A549 (cell line): ENCODE data around the gene ITGA11. TPM values are rescaled to one million over a fixed set of nuclear protein-coding genes. Genes with fewer than 3 reads are reported as not detected.

ENCODE experiments used
- ATAC-seq, 2 experiments: fragments of 200-7000 bp in 1 of 2; fragments of >200 bp in 1 of 2; cut with Nextera tagmentation in 1 of 2; cut with Tn5 transposase in 1 of 2; 3 replicates each; pipeline versions ENCODE4 v1.8.0 to v1.9.1; 2018 to 2020; ENCODE audit warnings: mild to moderate bottlenecking in 1 of 2, moderate library complexity in 1 of 2
- CTCF ChIA-PET: fragments of 300-600 bp; sonication (Branson Sonifier 250); formaldehyde crosslinking; extraction: SDS; loops from one replicate; lab custom pipeline; 2021; ENCODE audit warnings: antibody characterized with exemption, inconsistent platforms; lab: Yijun Ruan, JAX
- POLR2A ChIA-PET: fragments of 350-600 bp; formaldehyde crosslinking; extraction: SDS; loops from one replicate; lab custom pipeline; 2021; ENCODE audit warnings: antibody characterized with exemption, inconsistent platforms; lab: Yijun Ruan, JAX
- DNase-seq, 2 experiments: peaks; one replicate each; pipeline versions ENCODE4 v3.0.0 to v3.0.0-alpha.2; 2011 to 2016; ENCODE audit warnings: low read depth in 1 of 2, low spot score in 1 of 2
- FAIRE-seq: peaks from 2 replicates; lab custom pipeline; 2011; peaks lifted over from hg19 to GRCh38; lab: Jason Lieb, UNC
- H3K27ac ChIP-seq, 2 experiments: fragments of >200 bp; sonication (Bioruptor Twin); formaldehyde crosslinking; 3 replicates each; pipeline ENCODE4 v1.5.1; 2016 to 2017
- H3K4me1 ChIP-seq: fragments of >200 bp; sonication (Bioruptor Twin); formaldehyde crosslinking; 3 replicates; pipeline ENCODE4 v1.6.1; 2016
- H3K4me2 ChIP-seq: fragments of >200 bp; sonication (Bioruptor Twin); formaldehyde crosslinking; 3 replicates; pipeline ENCODE4 v1.6.1; 2016
- H3K4me3 ChIP-seq: fragments of >200 bp; sonication (Bioruptor Twin); formaldehyde crosslinking; 3 replicates; pipeline ENCODE4 v1.5.1; 2016
- H3K9me3 ChIP-seq: fragments of >200 bp; sonication (Bioruptor Twin); formaldehyde crosslinking; 3 replicates; pipeline ENCODE4 v1.6.1; 2016
- BHLHE40 ChIP-seq: IDR thresholded peaks from 2 replicates; pipeline ENCODE4 v1.6.1; 2012; ENCODE audit warnings: low read depth, low read length, inconsistent platforms
- CBX8 ChIP-seq: fragments of 200-600 bp; sonication (generic); IDR thresholded peaks from 2 replicates; pipeline ENCODE4 v1.6.1; 2016
- CEBPB ChIP-seq, 2 experiments: fragments of >200 bp in 1 of 2; sonication (Bioruptor Twin) in 1 of 2; formaldehyde crosslinking in 1 of 2; IDR thresholded peaks; 2 replicates each; pipeline ENCODE4 v1.6.1; 2012 to 2016
- CHD4 ChIP-seq: fragments of 200-600 bp; sonication (generic); IDR thresholded peaks from 2 replicates; pipeline ENCODE4 v1.6.1; 2016; ENCODE audit warnings: antibody characterized with exemption, mild to moderate bottlenecking, borderline replicate concordance
- EHMT2 ChIP-seq: fragments of 200-600 bp; sonication (generic); IDR thresholded peaks from 2 replicates; pipeline ENCODE4 v1.6.1; 2016; ENCODE audit warnings: antibody characterized with exemption, low read depth, mild to moderate bottlenecking, moderate library complexity
- EP300 ChIP-seq, 2 experiments: fragments of >200 bp; sonication (Bioruptor Twin); formaldehyde crosslinking; IDR thresholded peaks; 2 replicates in 1 of 2; 3 replicates in 1 of 2; pipeline ENCODE4 v1.6.1; 2016 to 2017
- ESRRA ChIP-seq: fragments of 150-350 bp; IDR thresholded peaks from 2 replicates; pipeline ENCODE4 v1.6.1; 2014; ENCODE audit warnings: mild to moderate bottlenecking, low read length, borderline replicate concordance
- HDAC2 ChIP-seq: fragments of 200-600 bp; sonication (generic); IDR thresholded peaks from 2 replicates; pipeline ENCODE4 v1.6.1; 2016
- HOXA7 ChIP-seq: fragments of 250-450 bp; sonication (Bioruptor Pico); IDR thresholded peaks from 2 replicates; pipeline ENCODE4 v1.5.0; 2020; ENCODE audit warnings: mild to moderate bottlenecking, moderate library complexity
- HOXB5 ChIP-seq: fragments of 250-450 bp; sonication (Bioruptor Pico); IDR thresholded peaks from 2 replicates; pipeline ENCODE4 v1.5.0; 2020; ENCODE audit warnings: mild to moderate bottlenecking, moderate library complexity
- JUN ChIP-seq, 2 experiments: fragments of >200 bp; sonication (Bioruptor Twin); formaldehyde crosslinking; IDR thresholded peaks; 2 replicates in 1 of 2; 3 replicates in 1 of 2; pipeline ENCODE4 v1.6.1; 2016 to 2017
- KDM1A ChIP-seq: fragments of 200-600 bp; sonication (generic); IDR thresholded peaks from 2 replicates; pipeline ENCODE4 v1.6.1; 2016; ENCODE audit warnings: low read depth, mild to moderate bottlenecking
- KDM5A ChIP-seq: fragments of 200-600 bp; sonication (generic); IDR thresholded peaks from 2 replicates; pipeline ENCODE4 v1.6.1; 2016; ENCODE audit warnings: antibody characterized with exemption, mild to moderate bottlenecking
- MAFK ChIP-seq: fragments of 450-650 bp; IDR thresholded peaks from 2 replicates; pipeline ENCODE4 v1.6.1; 2014; ENCODE audit not compliant: partially characterized antibody
- MAZ ChIP-seq: fragments of 150-350 bp; IDR thresholded peaks from 2 replicates; pipeline ENCODE4 v1.6.1; 2014; ENCODE audit warnings: antibody characterized with exemption, low read depth, low read length, borderline replicate concordance
- NFE2L2 ChIP-seq: fragments of 150-350 bp; conservative IDR thresholded peaks from 2 replicates; pipeline ENCODE4 v1.6.1; 2014; ENCODE audit warnings: low read length
- NPAS2 ChIP-seq: fragments of 250-450 bp; sonication (Bioruptor Pico); IDR thresholded peaks from 2 replicates; pipeline ENCODE4 v1.8.0; 2022; ENCODE audit warnings: mild to moderate bottlenecking, moderate library complexity, borderline replicate concordance
- NR3C1 ChIP-seq: fragments of >200 bp; sonication (Bioruptor Twin); formaldehyde crosslinking; IDR thresholded peaks from 3 replicates; pipeline ENCODE4 v1.6.1; 2017
- POLR2AphosphoS2 ChIP-seq: conservative IDR thresholded peaks from 2 replicates; pipeline ENCODE4 v1.6.1; 2012; ENCODE audit warnings: low read length, improper control_type of control experiment, inconsistent platforms
- RAD21 ChIP-seq, 2 experiments: fragments of >200 bp in 1 of 2; sonication (Bioruptor Twin) in 1 of 2; formaldehyde crosslinking in 1 of 2; IDR thresholded peaks in 1 of 2; conservative IDR thresholded peaks in 1 of 2; 2 replicates in 1 of 2; 3 replicates in 1 of 2; pipeline ENCODE4 v1.6.1; 2012 to 2018; ENCODE audit warnings: inconsistent platforms in 1 of 2
- RCOR1 ChIP-seq: fragments of 150-350 bp; IDR thresholded peaks from 2 replicates; pipeline ENCODE4 v1.6.1; 2014; ENCODE audit warnings: antibody characterized with exemption, low read length, low read depth
- ZSCAN20 ChIP-seq: fragments of 250-450 bp; sonication (Bioruptor Pico); IDR thresholded peaks from 2 replicates; pipeline ENCODE4 v1.8.0; 2022; ENCODE audit warnings: mild to moderate bottlenecking, moderate library complexity
- WGBS: methylation state at CpG from one replicate; pipeline ENCODE4 v1.1.6; 2017; ENCODE audit errors: missing lambda C conversion rate; 5-methylcytosine and 5-hydroxymethylcytosine counted together
- polyA plus RNA-seq, 4 experiments: library from polyadenylated mRNA; depleted of rRNA in 3 of 4; stranded (reverse); fragments of >200 nt; fragmentation: RNase III in 1 of 4; extraction: RNeasy Plus Mini Kit Qiagen cat#74134 plus additional on column Dnase treatment in 1 of 4; gene quantifications; 2 replicates in 3 of 4; 3 replicates in 1 of 4; pipeline ENCODE4 v1.2.3, GENCODE V29; 2011 to 2017
- TF ChIP-seq, protein P1 (sequence below): fragments of 450-650 bp; IDR thresholded peaks from 2 replicates; pipeline ENCODE4 v1.6.1; 2014; ENCODE audit warnings: antibody characterized with exemption
- TF ChIP-seq, protein P2 (sequence below): fragments of 150-350 bp; IDR thresholded peaks from 2 replicates; pipeline ENCODE4 v1.6.1; 2014; ENCODE audit warnings: low read depth, mild to moderate bottlenecking, low read length
- TF ChIP-seq, protein P3 (sequence below): IDR thresholded peaks from 2 replicates; pipeline ENCODE4 v1.6.1; 2012
- TF ChIP-seq, protein P4 (sequence below): fragments of 250-450 bp; sonication (Bioruptor Pico); IDR thresholded peaks from 2 replicates; pipeline ENCODE4 v1.5.0; 2020; ENCODE audit warnings: low read depth, mild to moderate bottlenecking, moderate library complexity
- TF ChIP-seq, protein P5 (sequence below): fragments of >200 bp; sonication (Bioruptor Twin); formaldehyde crosslinking; IDR thresholded peaks from 2 replicates; pipeline ENCODE4 v1.6.1; 2016

ITGA11 gene
- polyA plus RNA-seq, 2 of the 4 experiments (the other 2 are of a cell fraction) = 8.3 to 17.2 TPM

DNA sequence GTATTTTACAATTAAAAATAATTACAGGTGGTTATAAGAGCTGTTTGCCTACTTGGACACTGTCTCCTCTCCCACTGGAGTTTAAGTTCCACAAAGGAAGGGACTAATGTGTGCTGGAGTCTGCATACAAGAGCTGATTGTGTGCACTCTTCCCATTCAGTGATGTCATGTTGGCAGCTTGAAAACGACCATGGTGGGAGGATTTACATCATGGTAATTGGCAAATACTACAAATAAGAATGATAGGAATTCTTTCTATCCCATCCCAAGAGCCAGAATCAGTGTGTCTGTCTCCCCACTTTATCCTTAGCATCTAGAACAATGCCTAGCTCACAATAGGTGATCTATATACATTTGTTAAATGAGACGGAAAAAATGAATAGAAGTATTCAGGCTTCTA, 14.1 kb downstream of the ITGA11 start:
- FAIRE-seq (peak; percentile 28), ATAC-seq (no peak), DNase-seq (no peak)
- peaks cover 52% of the 10 kb centered on the region for H3K4me1 ChIP-seq
- ChIA-PET POLR2A (interaction anchor here (0.6 kb wide), 1 partner anchor 147 kb away, joined by 4 read pairs; no protein-coding TSS in a partner anchor), CTCF (interaction anchor here (0.8 to 2.2 kb wide), 6 partner anchors 8 to 142 kb away, joined by 3 to 7 read pairs (median 4); no protein-coding TSS in a partner anchor)
- H3K4me2 ChIP-seq = peak overlapping the region; percentile 67; the same call in 2 of the 3 replicates
- H3K4me3 ChIP-seq = no peak overlapping the region
- H3K27ac ChIP-seq = peak overlapping the region; percentile 16 to 82; a peak in 3 of 6 replicates
- TF ChIP-seq EP300 (IDR thresholded peaks at IDR 0.05) = no peak
- no peak for TF ChIP-seq HOXB5 (CRISPR knock-in tag)
- no peak for TF ChIP-seq ESRRA
- no peak for TF ChIP-seq ZSCAN20 (CRISPR knock-in tag)
- TF ChIP-seq, protein P1, sequence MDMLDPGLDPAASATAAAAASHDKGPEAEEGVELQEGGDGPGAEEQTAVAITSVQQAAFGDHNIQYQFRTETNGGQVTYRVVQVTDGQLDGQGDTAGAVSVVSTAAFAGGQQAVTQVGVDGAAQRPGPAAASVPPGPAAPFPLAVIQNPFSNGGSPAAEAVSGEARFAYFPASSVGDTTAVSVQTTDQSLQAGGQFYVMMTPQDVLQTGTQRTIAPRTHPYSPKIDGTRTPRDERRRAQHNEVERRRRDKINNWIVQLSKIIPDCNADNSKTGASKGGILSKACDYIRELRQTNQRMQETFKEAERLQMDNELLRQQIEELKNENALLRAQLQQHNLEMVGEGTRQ = no peak
- TF ChIP-seq POLR2AphosphoS2 = no peak
- TF ChIP-seq, all 56 proteins: peak for 0
- H3K9me3 ChIP-seq = no peaks in the 10 kb centered on the region
- WGBS = 58% methylated on average over 2 of the region's 2 CpGs

DNA sequence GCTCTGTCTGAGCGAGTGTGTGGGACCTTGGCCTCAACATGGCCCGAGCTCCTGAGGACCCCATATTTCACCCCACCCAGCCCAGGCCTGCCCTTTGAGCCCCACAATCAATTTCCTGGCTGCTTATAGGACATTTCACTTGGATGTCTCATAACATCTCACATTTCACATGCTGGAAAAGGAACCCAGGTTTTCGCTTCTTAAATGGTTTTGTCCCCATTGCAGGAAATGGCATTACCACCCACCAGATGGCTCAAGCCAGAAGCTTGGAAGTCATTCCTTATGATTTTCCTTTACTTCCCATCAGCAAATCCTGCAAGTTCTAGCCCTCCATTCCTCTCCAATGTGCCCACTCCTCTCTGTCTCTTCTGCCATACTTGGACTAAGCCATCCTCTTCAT, 14.9 kb downstream of the ITGA11 start:
- 66% methylated on average over 3 of the region's 3 CpGs for WGBS
- no peaks in the 10 kb centered on the region for H3K9me3 ChIP-seq
- peak overlapping the region in 1 of 2 experiments; percentile 27; a peak in 2 of 6 replicates for H3K27ac ChIP-seq
- no peak for ATAC-seq
- no peak for TF ChIP-seq BHLHE40
- TF ChIP-seq RAD21 (conservative IDR thresholded peaks at IDR 0.05 in 1 of 2, IDR thresholded peaks at IDR 0.05 in 1 of 2) = no peak
- TF ChIP-seq RCOR1 = no peak
- no peak for TF ChIP-seq EHMT2
- TF ChIP-seq, protein P2, sequence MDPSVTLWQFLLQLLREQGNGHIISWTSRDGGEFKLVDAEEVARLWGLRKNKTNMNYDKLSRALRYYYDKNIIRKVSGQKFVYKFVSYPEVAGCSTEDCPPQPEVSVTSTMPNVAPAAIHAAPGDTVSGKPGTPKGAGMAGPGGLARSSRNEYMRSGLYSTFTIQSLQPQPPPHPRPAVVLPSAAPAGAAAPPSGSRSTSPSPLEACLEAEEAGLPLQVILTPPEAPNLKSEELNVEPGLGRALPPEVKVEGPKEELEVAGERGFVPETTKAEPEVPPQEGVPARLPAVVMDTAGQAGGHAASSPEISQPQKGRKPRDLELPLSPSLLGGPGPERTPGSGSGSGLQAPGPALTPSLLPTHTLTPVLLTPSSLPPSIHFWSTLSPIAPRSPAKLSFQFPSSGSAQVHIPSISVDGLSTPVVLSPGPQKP = no peak
- TF ChIP-seq HOXB5 (CRISPR knock-in tag) = no peak
- TF ChIP-seq NR3C1 = no peak
- no peak for TF ChIP-seq EP300 (IDR thresholded peaks at IDR 0.05)
- no peak for TF ChIP-seq CHD4
- no peak for TF ChIP-seq MAZ
- TF ChIP-seq CBX8 = no peak
- TF ChIP-seq NFE2L2 = no peak
- no peak for TF ChIP-seq KDM5A
- TF ChIP-seq, protein P3, sequence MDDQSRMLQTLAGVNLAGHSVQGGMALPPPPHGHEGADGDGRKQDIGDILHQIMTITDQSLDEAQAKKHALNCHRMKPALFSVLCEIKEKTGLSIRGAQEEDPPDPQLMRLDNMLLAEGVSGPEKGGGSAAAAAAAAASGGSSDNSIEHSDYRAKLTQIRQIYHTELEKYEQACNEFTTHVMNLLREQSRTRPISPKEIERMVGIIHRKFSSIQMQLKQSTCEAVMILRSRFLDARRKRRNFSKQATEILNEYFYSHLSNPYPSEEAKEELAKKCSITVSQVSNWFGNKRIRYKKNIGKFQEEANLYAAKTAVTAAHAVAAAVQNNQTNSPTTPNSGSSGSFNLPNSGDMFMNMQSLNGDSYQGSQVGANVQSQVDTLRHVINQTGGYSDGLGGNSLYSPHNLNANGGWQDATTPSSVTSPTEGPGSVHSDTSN = no peak
- TF ChIP-seq HDAC2 = no peak
- no peak for TF ChIP-seq NPAS2 (CRISPR knock-in tag)
- no peak for TF ChIP-seq CEBPB (IDR thresholded peaks at IDR 0.05)
- ChIA-PET POLR2A (interaction anchor here (0.6 kb wide), 1 partner anchor 147 kb away, joined by 4 read pairs; no protein-coding TSS in a partner anchor), CTCF (interaction anchor here (0.7 to 2.2 kb wide), 9 partner anchors 9 to 220 kb away, joined by 3 to 7 read pairs (median 3); partner anchors contain the start of gene ITGA11)
- no peak overlapping the region for H3K4me3 ChIP-seq
- DNase-seq = no peak
- H3K4me1 ChIP-seq = peaks cover 50% of the 10 kb centered on the region
- peak; percentile 7 for FAIRE-seq
- H3K4me2 ChIP-seq = no peak overlapping the region

DNA sequence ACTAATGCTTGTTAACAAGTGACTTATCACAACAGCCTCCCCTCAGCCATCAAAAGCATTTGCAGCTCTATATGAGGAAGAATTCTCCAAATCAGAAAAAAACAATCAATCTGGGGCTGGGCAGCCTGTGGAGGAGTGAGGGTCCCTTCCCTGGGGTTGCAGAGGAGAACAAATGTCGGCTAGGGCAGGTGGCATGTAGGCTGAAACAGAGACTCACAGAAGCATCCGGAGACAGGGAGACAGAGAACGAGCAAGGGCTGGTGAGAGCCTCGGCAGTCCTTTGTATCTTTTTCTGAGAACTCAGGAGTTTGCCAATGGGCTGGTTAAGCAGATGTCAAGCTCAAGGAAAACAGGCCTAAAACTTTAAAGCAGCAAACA, 15.8 kb downstream of the ITGA11 start:
- no peak for DNase-seq
- POLR2A ChIA-PET = no interaction called here
- no peak for ATAC-seq
- no peak overlapping the region for H3K4me3 ChIP-seq
- FAIRE-seq = no peak
- no peaks in the 10 kb centered on the region for H3K9me3 ChIP-seq
- peaks cover 41% of the 10 kb centered on the region for H3K4me1 ChIP-seq
- CTCF ChIA-PET = interaction anchor here (0.6 to 1.5 kb wide), 6 partner anchors 11 to 258 kb away, joined by 3 read pairs; partner anchors contain the start of gene ITGA11
- no peak overlapping the region for H3K4me2 ChIP-seq
- peak overlapping the region in 1 of 2 experiments; percentile 17; a peak in 1 of 6 replicates for H3K27ac ChIP-seq
- WGBS = 65% methylated on average over 4 of the region's 4 CpGs
- TF ChIP-seq, protein P4, sequence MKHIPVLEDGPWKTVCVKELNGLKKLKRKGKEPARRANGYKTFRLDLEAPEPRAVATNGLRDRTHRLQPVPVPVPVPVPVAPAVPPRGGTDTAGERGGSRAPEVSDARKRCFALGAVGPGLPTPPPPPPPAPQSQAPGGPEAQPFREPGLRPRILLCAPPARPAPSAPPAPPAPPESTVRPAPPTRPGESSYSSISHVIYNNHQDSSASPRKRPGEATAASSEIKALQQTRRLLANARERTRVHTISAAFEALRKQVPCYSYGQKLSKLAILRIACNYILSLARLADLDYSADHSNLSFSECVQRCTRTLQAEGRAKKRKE (CRISPR knock-in tag) = no peak
- TF ChIP-seq KDM1A = no peak
- TF ChIP-seq, protein P5, sequence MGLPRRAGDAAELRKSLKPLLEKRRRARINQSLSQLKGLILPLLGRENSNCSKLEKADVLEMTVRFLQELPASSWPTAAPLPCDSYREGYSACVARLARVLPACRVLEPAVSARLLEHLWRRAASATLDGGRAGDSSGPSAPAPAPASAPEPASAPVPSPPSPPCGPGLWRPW = no peak
- TF ChIP-seq POLR2AphosphoS2 = no peak
- no peak for TF ChIP-seq RAD21 (conservative IDR thresholded peaks at IDR 0.05 in 1 of 2, IDR thresholded peaks at IDR 0.05 in 1 of 2)
- TF ChIP-seq, protein P2 = no peak
- no peak for TF ChIP-seq EHMT2
- TF ChIP-seq JUN (IDR thresholded peaks at IDR 0.05) = no peak
- no peak for TF ChIP-seq HOXA7 (CRISPR knock-in tag)
- TF ChIP-seq, protein P3 = no peak
- no peak for TF ChIP-seq MAFK
- TF ChIP-seq ESRRA = no peak
- no peak for TF ChIP-seq HDAC2
